Astrocyte of the hippocampus (primary cell): Measurements from ENCODE around the gene KCNH2.
A peak's percentile ranks its signal among the peaks of the same experiment; 100 is the strongest.

ENCODE experiments used
- DNase-seq: peaks from one replicate; pipeline ENCODE4 v3.0.0; 2011; ENCODE audit warnings: low read depth, low spot score

Gene KCNH2

DNA sequence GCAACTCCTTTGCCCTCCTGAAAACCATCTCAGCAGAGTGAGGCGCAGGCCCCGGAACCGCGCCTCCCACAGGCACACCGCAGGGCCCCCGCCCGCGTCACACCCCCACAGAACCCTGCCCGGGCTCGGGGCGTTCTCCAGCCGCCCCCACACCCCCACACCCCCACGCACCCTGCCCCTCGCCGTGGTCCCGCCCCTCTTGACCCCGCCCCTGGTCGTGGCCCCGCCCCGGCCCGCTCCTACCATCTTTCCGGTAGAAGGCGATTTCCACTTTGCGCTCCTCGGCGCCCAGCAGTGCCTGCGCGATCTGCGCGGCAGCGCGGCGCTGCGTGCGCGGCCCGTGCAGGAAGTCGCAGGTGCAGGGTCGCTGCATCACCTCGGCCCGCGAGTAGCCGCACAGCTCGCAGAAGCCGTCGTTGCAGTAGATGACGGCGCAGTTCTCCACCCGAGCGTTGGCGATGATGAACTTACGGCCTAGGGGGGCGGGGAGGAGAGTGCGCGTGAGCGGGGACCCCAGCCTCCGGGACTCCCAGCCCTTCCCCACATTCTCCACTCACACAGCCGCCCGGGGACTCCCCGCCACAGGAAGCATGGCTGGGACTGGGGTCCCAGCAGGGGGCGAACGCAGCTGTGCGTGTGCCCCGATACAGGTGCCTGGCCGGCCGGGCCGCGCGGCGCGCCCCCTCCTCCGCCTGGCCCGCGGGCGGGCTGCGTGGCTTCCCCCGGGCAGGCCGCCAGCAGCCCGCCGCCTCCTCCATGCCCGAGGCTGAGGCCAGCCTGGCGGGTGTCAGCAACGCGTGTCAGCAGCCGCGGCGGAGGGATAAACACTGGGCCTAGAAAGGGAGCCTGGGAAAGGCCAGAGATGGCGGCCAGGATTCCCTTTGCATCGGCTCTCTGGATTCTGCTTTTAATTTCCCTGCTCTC, 3.4 kb downstream of the KCNH2 start:
- peak; percentile 43 for DNase-seq

DNA sequence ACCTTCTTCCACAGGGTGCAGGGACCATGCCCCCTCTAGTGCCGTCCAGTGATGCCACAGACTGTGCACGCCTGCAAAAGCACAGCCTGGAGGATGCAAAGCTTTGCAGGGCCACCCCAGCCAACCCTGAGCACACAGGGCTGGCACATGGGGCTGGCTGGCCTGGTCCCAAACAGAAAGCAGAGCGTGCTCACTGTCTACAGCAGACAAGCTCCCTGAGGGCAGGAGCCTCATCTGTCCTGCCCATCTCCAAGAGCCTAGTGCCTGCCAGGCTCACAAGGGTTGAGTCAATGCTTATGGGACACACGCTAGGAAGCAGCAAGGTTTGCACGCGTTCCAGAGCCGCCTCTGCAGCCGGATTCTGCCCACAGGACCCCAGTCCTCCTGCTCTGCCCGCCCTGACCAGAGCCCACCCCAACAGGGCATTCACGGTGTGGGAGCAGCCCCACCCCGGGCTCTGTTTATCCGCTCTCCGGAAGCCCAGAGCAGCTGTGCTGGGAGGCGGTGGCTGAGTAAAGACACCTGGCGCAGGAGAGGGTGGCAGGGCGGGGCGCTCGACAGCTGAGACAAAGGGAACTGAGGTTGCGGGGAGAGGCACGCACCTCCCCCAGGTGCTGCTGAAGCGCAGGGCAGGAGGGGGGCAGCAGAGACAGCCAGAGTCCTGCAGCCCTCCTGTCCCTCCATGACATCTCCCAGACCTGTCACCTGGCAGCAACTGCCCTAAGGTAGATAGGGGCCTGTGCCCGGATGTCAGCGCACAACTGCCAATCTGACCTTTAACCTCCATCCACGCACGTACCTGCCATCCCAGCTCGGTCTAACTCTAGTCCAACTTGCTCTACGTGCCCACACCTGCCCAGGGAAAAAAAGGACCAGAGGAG, 4.3 kb downstream of the KCNH2 start:
- no peak for DNase-seq

DNA sequence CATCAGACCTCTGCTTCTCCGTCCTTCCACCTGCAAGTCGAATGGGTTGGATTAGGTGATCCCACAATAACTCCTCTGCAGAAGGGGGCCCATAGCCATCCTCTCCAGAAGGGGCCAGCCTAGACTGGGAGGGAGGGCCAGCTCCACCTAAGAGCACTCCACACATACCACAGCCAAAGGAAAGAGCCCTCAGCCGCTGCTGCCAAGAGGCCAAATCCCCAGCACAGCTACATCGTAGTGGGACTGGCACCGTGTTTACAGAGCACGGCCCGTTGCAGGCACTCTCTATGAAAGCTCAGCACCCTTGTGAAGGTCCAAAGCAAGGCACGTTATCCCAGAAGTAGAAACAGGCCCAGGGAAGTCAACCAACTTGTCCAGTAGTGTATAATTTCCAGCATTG, 5.4 kb downstream of the KCNH2 start:
- no peak for DNase-seq

DNA sequence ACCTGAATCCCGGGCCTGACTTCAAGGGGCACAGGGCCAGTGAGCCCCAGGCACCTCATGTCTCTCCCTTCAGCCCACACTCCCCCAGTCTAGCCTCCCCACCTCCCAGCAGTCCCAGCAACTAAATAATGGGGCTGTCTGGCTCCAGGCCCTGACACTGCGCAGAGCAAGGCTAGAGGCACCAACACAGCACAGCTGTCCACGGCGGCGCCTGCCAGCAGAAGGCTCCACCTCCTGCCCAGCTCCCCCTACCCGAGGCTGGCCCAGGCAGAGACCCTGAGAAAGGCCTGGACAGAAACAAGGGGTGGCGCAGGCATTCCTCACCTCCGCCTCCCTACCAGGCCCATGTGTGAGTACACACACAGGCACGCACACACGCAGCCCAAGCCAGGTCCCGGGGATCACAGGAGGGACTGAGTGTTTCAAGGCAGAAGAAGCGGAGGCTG, 6.1 kb downstream of the KCNH2 start:
- DNase-seq = no peak

DNA sequence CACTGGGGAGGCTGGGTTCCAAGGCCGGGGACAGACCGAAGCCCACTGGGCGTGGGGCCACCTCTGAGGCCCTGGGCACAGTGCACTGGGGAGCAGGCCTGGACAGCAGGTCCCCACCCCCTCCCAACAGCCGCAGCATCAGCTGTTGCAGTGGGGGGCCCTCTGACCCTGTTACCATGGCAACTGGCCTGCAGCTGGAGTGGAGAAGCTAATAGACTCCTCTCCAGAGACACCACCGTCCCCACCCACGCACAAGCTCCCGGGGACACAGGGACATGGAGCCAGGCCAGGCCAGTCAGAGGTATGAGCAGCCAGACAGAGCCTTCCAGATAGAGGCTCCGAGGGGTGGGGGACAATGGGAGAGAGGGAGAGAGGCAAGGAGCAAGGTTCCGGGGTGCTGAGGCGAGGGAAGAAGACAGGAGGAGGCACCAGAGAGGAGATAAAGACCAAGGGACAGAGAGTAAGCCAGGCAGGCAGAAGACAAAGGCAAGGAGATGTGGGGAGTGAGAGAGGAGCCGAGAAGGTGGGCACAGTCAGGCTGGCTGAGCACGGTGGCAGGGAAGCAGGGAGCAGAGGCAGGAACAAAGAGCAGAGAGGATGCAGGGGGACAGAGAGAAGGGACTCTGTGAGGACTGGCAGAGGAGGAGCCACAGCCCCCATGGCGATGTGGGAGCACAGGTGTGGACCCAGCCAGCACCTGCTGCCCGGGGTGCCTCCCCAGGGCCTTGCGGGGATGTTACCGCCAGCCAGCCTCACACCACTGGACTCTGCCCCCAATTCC, 6.7 kb downstream of the KCNH2 start:
- no peak for DNase-seq

DNA sequence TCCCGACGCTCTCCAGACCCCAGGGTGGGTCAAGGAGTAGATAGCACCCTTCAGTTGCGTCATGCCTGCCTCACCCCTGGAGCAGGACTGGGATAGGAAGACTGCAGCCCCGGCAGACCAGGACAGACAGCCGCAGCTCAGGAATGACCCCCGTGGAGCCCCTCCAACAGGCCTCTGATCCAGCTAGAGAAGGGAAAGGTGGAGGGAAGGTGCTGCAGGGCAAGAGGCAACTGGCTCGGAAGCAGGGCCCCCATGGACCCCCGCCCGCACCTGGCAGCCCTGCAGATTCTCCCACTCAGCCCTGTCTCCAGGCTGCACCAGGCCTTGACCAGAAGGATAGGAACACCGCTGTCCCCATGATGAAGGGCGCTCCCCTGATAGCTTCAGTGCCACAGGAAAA, 7.7 kb downstream of the KCNH2 start:
- no peak for DNase-seq

DNA sequence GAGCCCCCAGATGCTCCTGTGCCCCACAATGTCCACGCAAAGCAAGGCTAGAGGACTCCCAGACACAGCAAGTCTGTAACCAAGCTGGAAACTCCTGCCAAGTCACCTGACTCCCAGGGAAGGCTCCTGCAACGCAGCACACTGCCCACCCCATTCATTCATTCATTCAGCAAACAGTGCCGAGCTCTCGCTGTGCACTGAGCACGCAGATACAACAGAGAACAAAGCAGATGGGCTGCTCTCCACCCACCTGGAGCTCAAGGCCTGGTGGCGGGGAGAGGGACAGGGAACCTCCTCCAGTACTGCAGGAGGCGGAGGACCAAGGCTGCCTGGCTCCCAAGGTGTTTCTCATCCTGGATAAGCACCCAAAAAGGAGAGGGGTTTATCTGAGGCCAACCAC, 8.6 kb downstream of the KCNH2 start:
- DNase-seq = no peak

DNA sequence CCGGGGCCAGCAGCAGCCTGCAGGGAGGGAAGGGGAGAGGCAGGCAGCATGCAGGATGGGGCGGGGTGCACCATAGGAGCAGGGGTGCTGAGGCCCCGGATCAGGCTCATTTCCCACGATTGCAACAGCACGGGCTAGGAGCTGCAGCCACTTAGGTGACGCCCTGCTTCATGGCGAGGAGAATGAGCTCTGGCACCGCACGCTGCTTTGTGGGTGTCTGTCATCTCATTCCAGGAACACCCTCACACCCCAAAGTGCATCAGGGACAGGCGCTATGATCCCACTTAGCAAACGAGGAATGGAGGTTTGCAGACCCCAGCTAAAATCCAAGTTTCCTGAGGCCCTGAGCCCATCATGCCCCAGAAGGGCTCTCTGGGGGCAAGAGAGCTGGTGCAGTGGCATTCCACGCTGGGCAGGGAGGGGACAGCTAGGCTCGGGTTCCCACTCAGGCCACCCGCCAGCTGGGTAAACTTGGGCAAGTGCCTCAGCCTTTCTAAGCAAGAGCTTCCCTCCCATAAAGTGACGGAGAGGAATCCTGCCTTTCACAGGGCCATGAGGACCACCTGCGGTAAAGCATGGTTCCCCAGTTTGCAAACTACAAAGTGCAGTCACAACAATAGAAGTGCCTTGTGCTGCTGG, 9.3 kb downstream of the KCNH2 start:
- DNase-seq = no peak

DNA sequence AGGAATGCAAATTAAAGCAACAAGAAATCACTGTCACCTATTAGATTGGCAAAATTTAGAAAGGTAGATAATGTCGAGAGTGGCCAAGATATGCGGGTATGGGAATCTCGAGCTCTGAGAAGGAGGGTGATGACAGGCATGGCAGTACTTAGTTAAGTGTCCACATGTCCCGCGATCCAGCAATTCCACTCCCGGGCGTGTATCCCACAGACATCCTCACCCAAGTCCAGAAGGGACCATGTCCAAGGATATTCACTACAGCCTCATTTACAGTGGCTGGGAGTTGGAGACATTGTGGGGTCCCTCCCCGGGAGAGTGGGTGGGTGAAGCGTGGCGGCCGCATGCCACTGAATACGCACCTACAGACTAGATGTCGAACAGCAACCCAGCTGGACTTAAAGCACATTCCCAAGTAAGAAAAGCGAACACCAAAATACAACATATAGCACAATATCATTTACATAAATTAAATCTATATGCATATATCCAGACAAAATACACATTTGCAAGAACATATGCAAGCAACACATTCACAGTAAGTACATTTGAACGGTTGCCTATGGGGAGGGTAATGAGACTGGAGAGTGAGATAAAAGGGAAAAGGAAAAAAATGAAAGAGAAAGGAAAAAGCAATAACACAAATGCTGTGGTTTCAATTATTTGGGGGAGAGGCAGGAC, 9.9 kb downstream of the KCNH2 start:
- no peak for DNase-seq

DNA sequence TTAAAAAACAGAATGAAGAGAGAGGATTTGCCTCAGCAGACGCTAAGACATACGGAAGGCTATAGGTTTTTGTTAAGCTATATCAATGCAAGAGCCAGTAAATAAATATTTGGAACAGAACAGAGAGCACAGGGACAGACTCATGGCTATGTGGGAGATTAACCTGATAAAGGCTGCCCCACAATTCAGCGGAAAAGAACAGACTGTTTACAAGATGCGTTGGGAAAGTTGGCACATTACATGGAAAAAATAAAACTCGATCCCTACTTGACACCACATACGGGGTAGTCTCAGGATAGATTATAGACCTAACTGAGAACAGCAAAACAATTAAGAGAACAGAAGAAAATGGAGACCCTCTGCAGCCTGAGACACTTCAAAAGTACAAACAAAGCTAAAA, 10.8 kb downstream of the KCNH2 start:
- no peak for DNase-seq

DNA sequence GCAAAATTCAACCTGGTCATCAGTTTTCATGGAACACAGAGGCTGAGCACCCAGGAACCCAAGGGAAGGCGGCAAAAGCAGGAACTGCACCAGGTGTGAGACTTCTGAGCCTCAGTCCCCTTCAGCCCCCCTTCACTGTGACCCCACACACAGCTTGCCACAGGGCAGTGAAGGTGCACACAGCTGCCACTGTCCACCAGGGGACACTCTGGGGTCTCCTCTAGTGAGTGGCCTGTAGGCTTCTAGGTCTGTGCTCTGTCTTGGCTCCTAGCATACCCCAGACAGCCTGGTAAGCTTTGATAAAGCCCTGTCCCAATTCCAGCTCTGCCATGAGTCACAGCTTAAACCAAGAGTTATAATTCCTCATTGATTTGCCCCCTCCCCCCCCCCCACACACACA, 12.1 kb downstream of the KCNH2 start:
- DNase-seq = no peak

DNA sequence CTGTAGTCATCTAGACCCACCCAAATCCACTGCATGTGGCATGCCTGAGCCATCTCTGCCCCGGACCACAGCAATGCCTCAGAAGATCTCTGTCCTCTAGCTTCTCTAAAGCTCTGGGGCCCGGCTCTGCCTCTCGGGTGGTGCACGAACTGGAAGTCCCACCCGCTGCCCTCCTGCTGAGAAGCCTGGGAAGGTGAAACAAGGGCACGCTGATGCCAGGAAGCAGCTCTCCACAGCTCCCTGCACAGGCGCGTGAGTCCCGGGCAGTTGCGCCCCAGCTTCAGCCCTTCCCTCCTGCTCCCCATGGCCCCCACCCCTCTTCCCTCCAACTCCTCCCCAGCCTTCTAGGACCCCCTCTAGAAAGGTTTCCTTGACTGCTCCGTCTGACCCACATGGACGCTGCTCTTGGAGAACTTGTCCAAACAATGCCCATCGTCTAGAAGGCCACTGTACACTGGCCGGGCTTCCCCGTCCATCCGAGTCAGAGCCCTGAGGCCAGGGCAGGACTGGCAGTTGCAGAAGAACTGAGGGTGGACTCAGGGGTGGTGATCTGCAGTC, 12.8 kb downstream of the KCNH2 start:
- DNase-seq = no peak

DNA sequence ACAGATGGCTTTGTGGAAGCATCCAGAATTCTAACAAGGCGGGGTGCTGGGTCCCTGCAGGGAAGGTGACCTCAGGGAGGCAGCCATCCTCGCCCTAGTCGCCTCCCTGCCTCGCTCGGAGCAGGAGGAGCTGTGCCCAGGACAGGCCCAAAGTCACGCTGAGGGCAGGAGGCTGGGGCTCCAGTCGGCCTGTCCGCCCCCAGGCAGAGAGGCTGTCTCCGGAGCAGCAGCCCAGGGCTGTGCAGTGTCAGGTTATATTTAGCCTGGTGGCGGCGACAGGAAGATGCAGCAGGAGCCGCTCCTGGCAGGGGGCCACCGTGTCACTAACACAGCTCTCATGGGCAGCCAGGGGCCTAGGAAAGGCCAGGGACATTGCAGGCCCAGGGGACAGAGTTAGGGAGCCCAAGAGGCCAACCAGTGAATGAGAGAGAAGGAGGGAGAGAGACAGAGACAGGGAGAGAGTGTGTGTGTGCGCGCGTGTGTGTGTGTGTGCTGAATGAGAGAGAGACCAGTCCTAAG, 13.5 kb downstream of the KCNH2 start:
- DNase-seq = no peak

DNA sequence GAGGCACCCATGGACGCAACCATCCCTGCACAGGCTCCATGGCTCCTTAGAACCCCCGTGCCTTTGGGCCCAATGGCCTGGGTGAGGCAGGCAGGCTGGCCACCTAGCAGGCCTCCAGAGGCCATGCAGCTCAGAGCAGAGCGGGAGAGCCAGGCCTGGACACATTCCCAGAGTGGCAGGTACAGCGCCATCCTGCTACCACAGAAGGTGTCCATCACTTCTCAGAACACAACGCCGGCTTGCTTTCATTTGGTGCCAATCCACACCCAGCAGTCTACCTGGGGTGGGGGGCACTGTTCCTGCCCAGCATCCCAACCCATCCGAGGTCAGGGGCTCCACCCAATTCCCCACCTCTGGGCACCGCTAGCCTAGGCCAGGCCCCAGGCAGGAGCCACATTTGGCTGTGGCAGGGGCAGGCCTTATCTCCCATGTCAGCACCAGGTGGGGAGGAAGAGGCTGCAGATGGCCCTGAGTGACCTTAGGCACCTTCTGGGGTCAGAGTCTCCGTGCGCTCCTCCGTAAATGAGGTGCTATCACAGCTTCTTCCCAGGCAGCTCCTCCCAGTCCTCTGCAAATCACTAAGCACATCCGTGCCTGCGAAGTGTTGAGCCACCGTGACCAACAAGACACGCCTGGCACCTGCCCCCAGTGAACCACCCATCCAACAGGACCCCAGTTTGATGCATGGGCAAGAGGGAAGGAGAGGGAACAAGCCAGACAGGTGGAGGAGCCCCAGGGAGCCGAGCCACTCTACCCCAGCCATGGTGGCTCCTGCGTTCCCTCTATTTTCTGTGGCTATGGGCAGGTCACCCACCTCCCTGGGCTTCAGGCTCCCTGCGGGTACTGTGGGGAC, 14.2 kb downstream of the KCNH2 start:
- DNase-seq = no peak

DNA sequence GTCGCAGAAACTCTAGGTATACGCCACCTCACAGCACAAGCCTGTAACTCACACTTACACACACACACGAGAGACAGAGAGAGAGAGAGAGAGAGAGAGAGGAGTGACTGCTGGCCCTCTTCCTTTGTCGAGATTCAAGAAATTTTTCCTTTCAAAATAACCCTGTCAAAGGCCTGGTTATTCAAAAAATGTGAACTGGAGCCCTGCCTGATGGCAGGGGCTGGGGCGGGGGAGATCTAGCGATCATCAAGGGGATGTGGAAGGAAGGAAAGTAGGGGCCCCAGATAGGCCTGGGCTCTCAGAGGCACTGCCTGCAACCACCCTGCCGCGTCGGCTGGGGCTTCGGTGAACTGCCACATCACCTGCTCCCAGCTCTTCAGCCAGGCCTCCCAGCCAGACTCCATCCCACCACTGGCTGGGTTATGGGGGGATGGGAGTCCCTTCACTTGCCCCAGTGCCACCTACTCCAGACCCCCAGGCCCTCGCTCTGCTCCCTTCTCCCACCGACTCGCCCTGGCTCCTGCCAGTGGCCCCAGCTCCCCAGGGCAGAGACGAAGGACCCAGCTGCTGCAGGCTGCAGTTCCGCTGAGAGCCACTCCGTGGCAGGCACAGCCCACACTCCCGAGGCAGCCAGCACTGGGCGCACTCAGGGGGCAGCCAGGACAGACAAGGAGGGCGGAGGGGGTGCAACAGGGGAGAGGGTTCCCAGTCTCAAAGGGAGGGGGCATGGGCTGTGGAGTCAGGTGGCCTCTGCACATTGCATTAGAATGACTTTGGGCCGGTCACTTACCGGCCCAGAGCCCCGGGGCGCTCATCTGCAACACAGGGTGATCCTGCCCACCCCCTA, 15.3 kb downstream of the KCNH2 start:
- DNase-seq = peak; percentile 77

DNA sequence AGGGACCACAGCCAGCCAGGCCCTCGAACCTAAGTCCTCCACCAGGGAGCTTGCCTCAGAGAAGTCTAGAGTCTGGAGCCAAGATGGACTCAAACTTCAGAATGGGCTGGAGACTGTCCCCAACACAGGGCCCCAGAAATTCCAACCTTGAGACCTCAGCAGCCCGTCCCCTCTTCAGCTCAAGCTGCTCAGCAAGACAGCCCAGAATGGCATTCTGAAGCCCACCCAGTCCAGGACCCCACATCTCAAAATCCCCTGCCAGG, 15.9 kb downstream of the KCNH2 start:
- no peak for DNase-seq

DNA sequence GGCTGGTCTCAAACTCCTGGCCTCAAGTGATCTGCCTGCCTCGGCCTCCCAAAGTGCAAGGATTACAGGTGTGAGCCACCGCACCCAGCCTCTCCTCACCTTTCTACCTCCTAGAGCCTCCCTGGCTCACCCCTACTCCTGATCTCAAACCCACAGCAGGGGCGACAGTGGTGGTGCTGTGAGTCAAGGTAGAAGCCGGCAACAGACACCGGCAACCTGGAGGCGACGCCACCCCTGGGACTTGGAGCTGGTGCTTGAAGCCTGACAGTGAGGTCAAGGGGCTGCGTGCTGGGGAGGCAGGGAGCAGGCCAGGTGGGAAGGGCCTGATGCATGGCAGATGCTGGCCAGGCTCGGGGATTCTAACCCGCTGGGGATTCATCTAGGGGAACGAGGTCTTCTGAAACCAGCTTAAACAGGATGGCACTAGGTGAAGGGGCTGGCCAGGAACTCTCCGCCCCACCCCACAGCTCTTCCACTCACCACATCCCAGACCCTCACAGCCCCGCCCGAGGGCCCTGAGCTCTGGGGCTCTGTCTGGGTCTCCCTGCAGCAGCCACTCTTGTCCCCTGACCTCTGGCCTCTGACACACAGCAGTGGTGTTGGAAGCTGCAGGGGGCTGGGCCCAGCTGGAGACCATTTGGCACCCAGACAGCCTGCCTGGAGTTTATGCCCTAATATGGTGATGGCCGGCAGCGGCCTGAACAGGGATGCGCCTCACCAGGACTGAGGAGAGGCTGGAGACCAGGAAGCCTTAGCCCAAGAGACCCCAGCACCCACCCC, 16.4 kb downstream of the KCNH2 start:
- no peak for DNase-seq
